Embryonic facial prominence (tissue), 1 donor: Measurements from ENCODE around the gene CYLC2.

Source experiments
- DNase-seq: peaks from one replicate; pipeline ENCODE4 v3.0.0-alpha.2; 2016; ENCODE audit errors: extremely low spot score

Gene CYLC2

DNA sequence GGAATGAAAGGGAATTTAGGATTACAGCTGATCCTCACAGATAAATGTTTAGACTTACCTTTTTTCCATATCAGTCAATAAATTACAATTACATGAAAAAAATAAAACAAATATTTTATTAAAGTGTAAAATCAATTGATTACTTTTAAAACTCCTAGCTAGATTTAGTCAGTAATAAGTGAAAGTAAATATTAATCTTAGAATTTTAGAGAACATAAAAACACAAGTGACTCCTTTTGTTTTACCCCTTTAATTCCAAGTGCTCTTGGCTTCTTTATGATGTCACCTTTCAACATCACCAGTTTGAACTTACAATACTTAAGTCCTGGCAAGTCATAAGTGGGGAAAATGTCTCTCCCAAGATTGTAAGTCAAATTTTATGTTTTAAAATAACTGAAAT is at the start of gene CYLC2:
TSS of gene CYLC2 (plus strand) at position 301 of the 400 bp plus-strand sequence. CDS start at position 349, 48 bp downstream.
- no peak for DNase-seq

DNA sequence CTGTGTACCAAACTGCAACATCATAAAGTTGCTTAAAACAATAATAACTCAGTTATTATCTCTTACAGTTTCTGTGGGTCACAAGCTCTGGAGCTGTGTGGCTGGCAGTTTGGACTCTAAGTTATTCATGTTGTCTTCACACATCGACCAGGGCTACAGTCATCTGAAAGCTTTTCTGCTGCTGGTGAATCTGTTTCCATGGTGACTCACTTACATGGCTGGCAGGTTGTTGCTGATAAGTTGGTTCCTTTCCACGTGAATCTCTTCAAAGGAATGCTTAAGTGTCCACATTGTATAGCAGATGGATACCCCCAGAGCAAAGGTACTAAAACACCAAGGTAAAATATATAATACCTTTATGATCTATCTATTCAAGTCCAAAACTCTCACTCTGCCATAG is 44.8 kb upstream of the CYLC2 start:
- DNase-seq: no peak

GRCh38 chr9:102966999-102967398 is 28.1 kb upstream of the CYLC2 start:
- DNase-seq: no peak

GRCh38 chr9:102967979-102968378 is 27.2 kb upstream of the CYLC2 start:
- no peak for DNase-seq

DNA sequence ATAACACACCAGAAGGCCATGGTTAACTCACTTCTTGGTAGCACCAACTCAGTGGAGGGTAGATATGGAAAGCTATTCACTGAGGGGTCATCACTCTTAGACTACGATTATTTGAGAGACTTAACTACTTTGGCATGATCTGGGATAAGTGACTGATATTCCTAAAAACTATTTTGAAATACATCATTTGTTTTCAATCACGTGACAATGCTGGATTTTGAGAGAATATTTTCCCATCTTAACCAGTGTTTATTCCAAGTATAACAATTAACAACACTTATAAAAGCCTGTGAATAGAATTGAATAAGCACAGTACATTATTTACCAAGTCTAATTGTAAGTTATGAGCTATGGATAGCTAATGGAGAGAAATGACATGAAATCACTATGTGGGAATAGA is 22.4 kb upstream of the CYLC2 start:
- DNase-seq: no peak

DNA sequence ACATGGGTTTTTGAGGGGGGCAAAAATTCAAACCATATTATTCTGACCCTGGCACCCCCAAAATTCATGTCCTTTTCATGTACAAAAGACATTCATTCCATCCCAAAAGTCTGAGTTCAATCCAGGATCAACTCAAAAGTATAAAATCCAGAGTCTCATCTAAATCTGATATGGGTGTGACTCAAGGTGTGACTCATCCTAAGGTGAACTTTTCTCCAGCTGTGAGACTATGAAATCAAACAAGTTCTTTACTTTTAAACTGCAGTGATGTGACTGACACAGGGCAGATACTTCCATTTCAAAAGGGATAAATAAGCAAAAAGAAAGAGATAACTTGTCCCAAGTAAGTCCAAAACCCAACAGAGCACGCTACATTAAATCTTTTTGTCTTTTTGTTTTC is 20.6 kb upstream of the CYLC2 start:
- DNase-seq: no peak

DNA sequence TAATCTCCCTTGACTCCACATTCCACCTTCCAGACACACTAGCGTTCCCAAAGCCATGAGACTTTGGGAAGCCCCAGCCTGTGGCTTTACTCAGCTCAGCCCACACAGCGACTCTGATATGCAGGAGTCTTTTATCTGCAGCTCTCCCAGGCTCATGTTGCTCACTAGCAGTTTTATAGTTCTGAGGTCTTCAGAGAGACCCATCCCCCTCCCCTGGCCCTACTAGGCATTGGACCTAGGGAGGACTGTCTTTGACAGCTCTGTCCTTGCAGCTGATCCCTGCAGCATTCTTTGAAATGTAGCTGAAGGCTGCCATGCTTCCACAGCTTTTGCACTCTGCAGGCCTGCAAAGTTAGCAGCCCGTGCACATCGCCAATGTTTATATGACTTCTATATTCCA is 19.9 kb upstream of the CYLC2 start:
- no peak for DNase-seq

DNA sequence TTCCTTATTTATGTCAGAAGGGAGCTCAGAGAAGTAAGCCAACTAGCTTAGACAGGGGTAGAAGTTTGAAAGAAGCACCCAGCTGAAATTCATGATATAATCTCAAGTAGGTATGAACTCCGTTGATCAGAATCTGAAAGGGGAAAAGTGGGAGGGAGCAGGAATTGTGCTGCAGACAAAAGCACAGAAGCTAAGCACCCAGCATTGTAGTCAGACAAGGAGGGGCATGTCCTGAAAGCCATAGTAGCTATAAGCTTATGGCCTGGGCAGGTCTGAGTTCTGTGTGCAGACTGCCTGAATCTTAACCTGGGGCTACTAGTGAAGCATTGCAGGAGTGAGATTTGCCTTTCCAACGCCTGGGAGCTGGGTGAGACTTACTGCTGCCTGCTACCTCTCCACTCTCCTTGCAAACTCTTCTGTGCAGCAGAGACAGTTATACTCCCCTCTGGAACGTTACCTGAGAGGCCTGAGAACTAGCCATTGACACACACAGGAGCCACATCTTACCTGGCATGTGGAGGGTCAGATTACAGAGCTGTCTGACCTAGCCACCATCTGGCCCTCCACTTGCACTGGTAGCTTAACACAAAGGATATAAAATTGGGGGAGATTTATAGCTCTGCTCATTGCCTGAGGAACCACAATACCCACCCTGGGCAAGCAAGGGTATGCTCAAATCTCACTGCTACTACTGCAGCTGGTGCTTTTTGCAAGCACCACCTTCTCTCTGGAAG is 9.8 kb upstream of the CYLC2 start:
- DNase-seq: no peak

DNA sequence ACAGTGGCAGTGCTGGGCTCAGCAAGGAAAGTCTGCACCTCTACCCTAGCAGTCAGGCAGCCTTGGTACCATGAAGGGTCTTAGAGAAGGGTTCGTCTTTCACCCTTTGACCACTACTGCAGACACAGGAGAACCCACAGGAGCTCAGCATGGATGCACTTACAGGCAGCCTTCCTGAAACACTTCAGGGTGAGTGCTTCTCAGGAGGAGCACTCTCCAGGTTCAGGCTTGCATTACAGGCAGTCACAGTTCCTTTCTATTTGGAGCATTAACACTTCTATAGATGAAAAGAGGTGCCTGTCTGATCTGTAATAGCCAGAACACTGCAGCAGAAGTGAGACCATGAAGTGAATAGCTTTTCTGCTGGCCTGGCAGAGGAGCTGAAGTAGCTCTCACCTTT is 8.7 kb upstream of the CYLC2 start:
- no peak for DNase-seq

DNA sequence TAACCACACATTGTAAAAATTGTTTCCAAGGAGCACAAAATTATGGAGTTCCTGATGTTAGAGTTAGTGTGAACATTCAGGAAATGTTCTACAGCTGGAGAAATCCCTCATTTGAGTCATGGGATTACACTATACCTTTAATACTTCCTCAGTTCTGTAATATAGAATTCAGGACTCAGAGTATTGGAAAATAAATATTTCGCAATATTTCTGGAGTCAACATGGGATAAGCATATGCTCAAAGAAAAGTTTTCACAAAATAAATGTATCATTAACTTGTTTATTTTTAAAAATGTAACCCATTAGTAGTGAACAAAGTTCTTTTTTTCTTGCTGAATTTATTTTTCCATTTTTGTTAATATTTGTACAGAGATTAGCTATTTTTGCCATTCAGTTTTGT is 8.6 kb downstream of the CYLC2 start:
- DNase-seq: no peak

- no peak for DNase-seq
Measured at GRCh38 chr9:103014242-103014641, 19.1 kb downstream of the CYLC2 start.

DNA sequence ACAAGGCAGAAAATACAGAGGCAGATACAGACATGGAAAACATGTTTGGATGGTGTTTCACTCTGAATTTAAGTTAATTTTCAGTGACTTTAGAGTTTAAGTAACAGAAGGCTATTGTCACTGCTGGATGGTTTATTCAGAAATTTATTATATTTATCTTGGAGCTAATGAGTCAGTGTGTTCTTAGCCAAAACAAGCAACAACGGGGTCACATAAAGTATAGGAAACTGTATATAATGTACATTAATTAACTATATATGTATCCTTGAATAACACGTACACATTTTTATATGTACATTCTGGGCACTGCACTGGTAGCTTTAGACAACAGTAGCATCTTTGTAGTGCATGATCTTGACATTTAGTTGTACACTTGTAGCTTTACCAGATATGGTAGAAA is 30.7 kb downstream of the CYLC2 start:
- no peak for DNase-seq

- DNase-seq: no peak
Measured at GRCh38 chr9:103037508-103038477, 42.7 kb downstream of the CYLC2 start.

DNA sequence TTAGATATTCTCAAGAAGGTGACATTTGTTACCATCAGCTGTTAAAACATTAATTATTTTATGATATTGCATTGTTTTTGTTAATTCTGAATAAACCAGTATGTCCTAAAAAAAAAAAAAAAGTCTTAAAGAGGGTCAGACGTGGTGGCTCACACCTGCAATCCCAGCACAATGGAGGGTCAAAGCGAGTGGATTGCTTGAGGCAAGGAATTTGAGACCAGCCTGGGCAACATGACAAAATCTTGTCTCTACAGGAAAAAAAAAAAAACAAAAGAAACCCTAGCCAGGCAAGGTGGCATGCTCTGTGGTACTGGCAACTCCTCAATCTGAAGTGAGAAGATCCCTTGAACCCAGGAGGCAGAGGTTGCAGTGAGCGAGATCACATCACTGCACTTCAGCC is 46.8 kb downstream of the CYLC2 start:
- DNase-seq: no peak
